Kidney (tissue), 14 donors: ENCODE measurements around the gene MAN2C1. TPM values are rescaled to one million over a fixed set of nuclear protein-coding genes. Genes with fewer than 3 reads are reported as not detected.
"Not testable (repeated sequence)": the region's sequence is repeated elsewhere in the genome, so short reads cannot be mapped to it uniquely, and the experiment has no call there.

ENCODE experiments used
- DNase-seq, 5 donors: peaks; one replicate each; pipeline ENCODE4 v3.0.0-alpha.2; 2013 to 2020
- FAIRE-seq: peaks from 2 replicates; lab custom pipeline; 2012; peaks lifted over from hg19 to GRCh38; lab: Jason Lieb, UNC
- H3K27ac ChIP-seq, 2 donors: one replicate each; pipeline ENCODE4 v1.7.0; 2013; ENCODE audit warnings: low read depth in 2 of 2, low read length in 2 of 2, inconsistent platforms in 1 of 2
- H3K27me3 ChIP-seq: one replicate; pipeline ENCODE4 v1.7.1; 2013; ENCODE audit warnings: low read length, inconsistent platforms; ENCODE audit not compliant: control insufficient read depth, insufficient read depth
- H3K36me3 ChIP-seq, 3 donors: one replicate each; pipeline versions ENCODE4 v1.7.0 to v1.7.1; 2013; ENCODE audit warnings: low read length in 3 of 3, control low read depth in 1 of 3, inconsistent platforms in 1 of 3; ENCODE audit not compliant: insufficient read depth in 3 of 3, control insufficient read depth in 2 of 3
- H3K4me1 ChIP-seq, 3 donors: one replicate each; pipeline versions ENCODE4 v1.7.0 to v1.7.1; 2013; ENCODE audit warnings: low read length in 3 of 3, inconsistent platforms in 1 of 3, low read depth in 1 of 3; ENCODE audit not compliant: control insufficient read depth in 2 of 3, insufficient read depth in 2 of 3
- H3K4me3 ChIP-seq, 3 donors: one replicate each; pipeline versions ENCODE4 v1.7.0 to v1.8.1; 2013; ENCODE audit warnings: low read length in 3 of 3, control low read depth in 1 of 3, inconsistent platforms in 1 of 3
- H3K9ac ChIP-seq, 3 donors: one replicate each; pipeline versions ENCODE4 v1.7.0 to v1.7.1; 2013; ENCODE audit warnings: low read length in 3 of 3, control low read depth in 1 of 3, inconsistent platforms in 1 of 3
- H3K9me3 ChIP-seq, 3 donors: one replicate each; pipeline versions ENCODE4 v1.7.0 to v1.7.1; 2013; ENCODE audit warnings: low read length in 3 of 3, control low read depth in 1 of 3, inconsistent platforms in 1 of 3; ENCODE audit not compliant: control insufficient read depth in 2 of 3, insufficient read depth in 1 of 3
- CTCF ChIP-seq: IDR thresholded peaks from 3 replicates; pipeline ENCODE4 v1.5.1; 2012; ENCODE audit warnings: mild to moderate bottlenecking, moderate library complexity, borderline replicate concordance; ENCODE audit not compliant: insufficient read depth; ENCODE audit errors: extremely low read depth
- intact Hi-C: fragments of 100-400 bp; cut with DNase I; formaldehyde crosslinking; loops from one replicate; pipeline ENCODE4 v1.11.1; 2022
- polyA plus RNA-seq: library from polyadenylated mRNA; stranded (reverse); fragments of 350-450 nt; fragmentation: Illumina TruSeq; extraction: RNeasy Lipid Tissue Mini Kit (QIAGEN cat#74804); gene quantifications from one replicate; pipeline ENCODE4 v1.2.3, GENCODE V29; 2014; ENCODE audit warnings: low read depth, low replicate concordance; ENCODE audit not compliant: insufficient read depth
- total RNA-seq: library from RNA; stranded (reverse); fragmentation: NEBNext Ultra II Directional; extraction: Animal tissue kit (Norgen Biotek cat#: 25700); gene quantifications from one replicate; pipeline ENCODE4 v1.2.1, GENCODE V29; 2021
- donor health status: control.
- donor health status: control.
- donor health status: control.
- donor health status: control.
- donor health status: control.
- donor health status: DM: yes; HTN: yes; CAD: no.
- donor health status: Normal renal cell carcinoma (clear cell type).

Gene MAN2C1
- total and polyA plus RNA-seq, 2 donors from 2014 or later: 126 to 246 TPM

GRCh38 chr15:75346796-75347221 lies 21.6 kb downstream of the MAN2C1 start, which contains the start of gene NEIL1:
Gene NEIL1, plus strand, starts transcription at chr15:75347039. Its CDS starts 1,867 bp downstream, at chr15:75348906.
- intact Hi-C loops: no loop called here
- Histone ChIP-seq H3K36me3 (no peaks in the 10 kb centered on the region), H3K9ac (peak within 1 kb of the TSS; percentile 10 to 94 (median 84)), H3K4me1 (peaks cover 0 to 12% (median 0%) of the 10 kb centered on the region in 3 donors), H3K27me3 (no peaks in the 10 kb centered on the region), H3K9me3 (no peaks in the 10 kb centered on the region), H3K4me3 (peak within 1 kb of the TSS; percentile 59 to 96 (median 96)), H3K27ac (peak within 1 kb of the TSS; percentile 37 to 51)
- DNase-seq: peak in 3 of 5 donors; percentile 37 to 73 (median 44)
- no peak for TF ChIP-seq CTCF
- FAIRE-seq: no peak

DNA sequence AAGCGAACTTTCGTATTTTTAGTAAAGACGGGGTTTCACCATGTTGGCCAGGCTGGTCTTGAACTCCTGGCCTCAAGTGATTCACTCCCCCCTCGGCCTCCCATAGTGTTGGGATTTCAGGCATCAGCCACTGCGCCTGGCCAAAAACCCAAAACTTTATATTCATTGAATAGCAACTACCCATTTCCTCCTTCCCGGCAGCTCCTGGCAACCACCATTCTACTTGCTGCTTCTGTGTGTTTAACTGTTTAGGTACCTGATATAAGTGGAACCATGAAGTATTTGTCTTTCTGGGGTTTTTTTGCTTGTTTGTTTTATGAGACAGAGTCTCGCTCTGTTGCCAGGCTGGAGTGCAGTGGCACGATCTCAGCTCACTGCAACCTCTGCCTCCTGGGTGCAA lies 24.5 kb downstream of the MAN2C1 start:
- H3K4me3 ChIP-seq, H3K27me3 ChIP-seq, H3K9me3 ChIP-seq, intact Hi-C loops, FAIRE-seq, H3K4me1 ChIP-seq, H3K36me3 ChIP-seq, H3K9ac ChIP-seq, H3K27ac ChIP-seq: not testable (repeated sequence)
- DNase-seq: peak in 1 of 5 donors; percentile 59

GRCh38 chr15:75342221-75342620 lies 26.2 kb downstream of the MAN2C1 start:
- DNase-seq (no peak), FAIRE-seq (no peak)
- intact Hi-C loops: no loop called here
- Histone ChIP-seq H3K27ac (no peak overlapping the region), H3K9ac (no peak overlapping the region), H3K4me3 (no peak overlapping the region), H3K4me1 (peaks cover 0 to 4% (median 0%) of the 10 kb centered on the region in 3 donors), H3K27me3 (no peaks in the 10 kb centered on the region), H3K36me3 (peaks cover 0 to 8% (median 2%) of the 10 kb centered on the region in 3 donors), H3K9me3 (no peaks in the 10 kb centered on the region)
- no peak for TF ChIP-seq CTCF

DNA sequence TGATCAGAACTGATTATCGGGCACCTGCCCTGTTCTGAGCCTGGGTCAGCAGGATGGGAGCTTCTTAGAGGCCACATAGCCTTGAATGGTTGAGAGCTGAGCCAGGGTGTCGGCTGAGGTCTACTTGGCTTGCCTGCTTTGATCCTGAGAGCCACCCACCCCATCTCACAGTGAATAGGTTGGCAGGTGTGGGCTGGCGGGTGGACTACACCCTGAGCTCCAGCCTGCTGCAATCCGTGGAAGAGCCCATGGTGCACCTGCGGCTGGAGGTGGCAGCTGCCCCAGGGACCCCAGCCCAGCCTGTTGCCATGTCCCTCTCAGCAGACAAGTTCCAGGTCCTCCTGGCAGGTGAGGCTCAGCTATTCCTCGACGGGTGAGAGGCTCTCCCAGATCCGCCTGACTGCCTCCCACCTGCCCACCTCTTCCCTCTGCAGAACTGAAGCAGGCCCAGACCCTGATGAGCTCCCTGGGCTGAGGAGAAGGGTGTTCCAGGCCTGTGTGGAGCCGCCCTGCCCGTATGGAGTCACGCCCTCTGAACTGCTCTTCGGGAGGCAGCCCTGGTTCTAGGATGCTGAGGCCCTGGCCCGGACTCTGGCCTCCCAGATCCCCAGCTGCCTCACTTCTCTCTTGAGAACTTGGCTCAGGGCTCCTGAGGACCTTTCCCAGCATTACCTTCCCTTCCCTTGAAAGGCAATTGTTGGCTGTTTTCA lies 28.7 kb downstream of the MAN2C1 start:
- no peaks in the 10 kb centered on the region for H3K27me3 ChIP-seq
- DNase-seq: peak in 1 of 5 donors; percentile 37
- peaks cover 0 to 8% (median 2%) of the 10 kb centered on the region in 3 donors for H3K36me3 ChIP-seq
- FAIRE-seq: no peak
- no peaks in the 10 kb centered on the region for H3K9me3 ChIP-seq
- intact Hi-C loops: no loop called here
- TF ChIP-seq CTCF: no peak
- no peak overlapping the region for H3K9ac ChIP-seq
- H3K27ac ChIP-seq: no peak overlapping the region
- peaks cover 0 to 7% (median 0%) of the 10 kb centered on the region in 3 donors for H3K4me1 ChIP-seq
- no peak overlapping the region for H3K4me3 ChIP-seq
